HepG2 (cell line): ENCODE data around the gene SLC38A3. TPM values are rescaled to one million over a fixed set of nuclear protein-coding genes. Genes with fewer than 3 reads are reported as not detected.

Experiments used
- BHLHE40 ChIP-seq: IDR thresholded peaks from 2 replicates; pipeline ENCODE4 v1.6.1; 2011; ENCODE audit warnings: low read length, improper control_type of control experiment
- FOXK1 ChIP-seq: sonication (generic); formaldehyde crosslinking; IDR thresholded peaks from 2 replicates; pipeline ENCODE4 v1.4.0; 2020; ENCODE audit warnings: low read depth, missing genetic modification reagents, borderline replicate concordance
- MAZ ChIP-seq, 2 experiments: sonication (generic) in 1 of 2; formaldehyde crosslinking in 1 of 2; IDR thresholded peaks; 2 replicates each; pipeline versions ENCODE4 v1.5.0 to v1.6.1; 2012 to 2020; ENCODE audit warnings: low read depth in 2 of 2, mild to moderate bottlenecking in 2 of 2, borderline replicate concordance in 1 of 2, improper control_type of control experiment in 1 of 2, low read length in 1 of 2, missing genetic modification reagents in 1 of 2, moderate library complexity in 1 of 2
- NCOA2 ChIP-seq: sonication (generic); formaldehyde crosslinking; IDR thresholded peaks from 2 replicates; pipeline ENCODE4 v1.8.0; 2022; ENCODE audit warnings: inconsistent platforms
- NCOR1 ChIP-seq: fragments of 200-600 bp; sonication (generic); IDR thresholded peaks from 2 replicates; pipeline ENCODE4 v1.7.0; 2017; ENCODE audit warnings: antibody characterized with exemption, low read length, borderline replicate concordance
- RXRB ChIP-seq: IDR thresholded peaks from 2 replicates; pipeline ENCODE4 v1.6.1; 2016; ENCODE audit warnings: borderline replicate concordance, missing genetic modification reagents, missing compliant biosample characterization
- ZNF382 ChIP-seq: sonication (generic); formaldehyde crosslinking; IDR thresholded peaks from 2 replicates; pipeline ENCODE4 v1.5.0; 2020; ENCODE audit warnings: missing genetic modification reagents, mild to moderate bottlenecking, borderline replicate concordance
- ZNF569 ChIP-seq: sonication (generic); formaldehyde crosslinking; IDR thresholded peaks from 2 replicates; pipeline ENCODE4 v1.5.0; 2020; ENCODE audit warnings: mild to moderate bottlenecking, missing genetic modification reagents, moderate library complexity, borderline replicate concordance
- ZNF672 ChIP-seq: sonication (generic); formaldehyde crosslinking; IDR thresholded peaks from 2 replicates; pipeline ENCODE4 v1.8.1; 2022; ENCODE audit warnings: missing genetic modification reagents
- ZSCAN31 ChIP-seq: sonication (generic); formaldehyde crosslinking; IDR thresholded peaks from 2 replicates; pipeline ENCODE4 v1.5.0; 2020; ENCODE audit warnings: low read depth, mild to moderate bottlenecking, missing genetic modification reagents
- polyA plus RNA-seq, 8 experiments: library from polyadenylated mRNA; depleted of rRNA in 3 of 8; stranded (reverse) in 7 of 8; unstranded in 1 of 8; fragments of >200 nt; fragmentation: Illumina TruSeq in 4 of 8; extraction: Trizol in 4 of 8; gene quantifications; 2 replicates each; pipeline versions ENCODE4 v1.2.1 to v1.2.3, GENCODE V29; 2011 to 2016; ENCODE audit warnings: low read depth in 4 of 8, missing spikeins in 1 of 8, mixed read lengths in 1 of 8; ENCODE audit not compliant: insufficient read depth in 1 of 8
- total RNA-seq, 5 experiments: library from RNA; depleted of rRNA; stranded (reverse); fragments of >200 nt; fragmentation: Illumina TruSeq; extraction: Trizol; gene quantifications; 2 replicates each; pipeline ENCODE4 v1.2.3, GENCODE V29; 2016; ENCODE audit warnings: low read depth in 1 of 5
- TF ChIP-seq, protein P1 (sequence below): sonication (generic); formaldehyde crosslinking; IDR thresholded peaks from 2 replicates; pipeline ENCODE4 v1.4.0; 2020; ENCODE audit warnings: mild to moderate bottlenecking, missing genetic modification reagents
- TF ChIP-seq, protein P2 (sequence below): sonication (generic); formaldehyde crosslinking; IDR thresholded peaks from 2 replicates; pipeline ENCODE4 v1.5.0; 2020; ENCODE audit warnings: mild to moderate bottlenecking, missing genetic modification reagents
- TF ChIP-seq, protein P3 (sequence below): sonication (generic); formaldehyde crosslinking; IDR thresholded peaks from 2 replicates; pipeline ENCODE4 v1.5.1; 2020; ENCODE audit warnings: mild to moderate bottlenecking, missing genetic modification reagents
- TF ChIP-seq, protein P4 (sequence below): sonication (generic); formaldehyde crosslinking; IDR thresholded peaks from 2 replicates; pipeline ENCODE4 v1.5.0; 2020; ENCODE audit warnings: missing genetic modification reagents
- TF ChIP-seq, protein P5 (sequence below): sonication (generic); formaldehyde crosslinking; IDR thresholded peaks from 2 replicates; pipeline ENCODE4 v1.4.0; 2020; ENCODE audit warnings: mild to moderate bottlenecking, low read depth, missing genetic modification reagents
- TF ChIP-seq, protein P6 (sequence below): sonication (generic); formaldehyde crosslinking; IDR thresholded peaks from 2 replicates; pipeline ENCODE4 v1.4.0; 2020; ENCODE audit warnings: missing genetic modification reagents, borderline replicate concordance

SLC38A3 gene
- total and polyA plus RNA-seq, 2 of the 13 experiments (the other 11 are each of a cell fraction or from before 2014, with no cell fraction given) = 29.8 to 164 TPM

DNA sequence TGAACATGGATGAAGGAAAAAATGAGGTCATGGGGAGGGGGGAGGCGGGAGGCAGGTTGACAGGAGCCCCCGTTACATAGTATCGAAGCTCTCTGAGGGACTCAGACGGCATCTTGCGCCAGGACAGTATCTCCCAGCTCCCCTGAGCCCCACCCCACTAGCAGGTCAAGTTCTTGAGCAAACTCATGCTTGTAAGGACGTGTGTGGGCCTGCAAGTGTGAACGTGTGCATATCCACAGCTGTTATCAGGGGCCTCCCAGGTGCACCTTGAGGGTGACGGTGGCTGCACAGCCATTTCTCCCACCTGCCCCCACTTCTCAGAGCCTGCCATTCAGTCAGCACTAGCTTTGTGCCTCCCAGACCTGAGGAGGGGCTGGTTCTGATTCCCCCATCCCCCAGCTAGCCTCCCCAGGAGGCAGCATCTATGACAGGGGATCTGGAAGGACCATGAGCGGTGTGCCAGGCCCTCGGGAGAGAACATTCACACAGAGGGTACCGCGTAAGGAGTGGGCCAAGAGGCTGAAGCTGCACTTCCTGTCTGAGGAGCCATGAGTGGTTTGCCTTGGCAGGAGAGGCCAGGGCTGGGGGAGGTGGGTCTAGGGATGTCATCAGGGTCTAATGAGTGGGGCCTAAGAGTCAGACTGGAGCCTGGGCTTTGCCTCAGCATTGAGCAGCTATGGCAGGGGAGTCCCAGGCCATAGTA lies 47.1 kb upstream of the SLC38A3 start (continued):
- TF ChIP-seq FOXK1 (CRISPR knock-in tag) (no peak), MAZ (IDR thresholded peaks at IDR 0.05; ENCODE audit: borderline replicate concordance, low read depth, low read length) (no peak), MAZ (CRISPR knock-in tag; IDR thresholded peaks at IDR 0.05; ENCODE audit: low read depth) (no peak), ZNF569 (CRISPR knock-in tag) (no peak), ZSCAN31 (no peak), BHLHE40 (no peak), NCOA2 (CRISPR knock-in tag) (no peak), NCOR1 (no peak), ZNF382 (CRISPR knock-in tag) (no peak), RXRB (CRISPR knock-in tag) (no peak), ZNF672 (no peak)
- TF ChIP-seq, protein P1, sequence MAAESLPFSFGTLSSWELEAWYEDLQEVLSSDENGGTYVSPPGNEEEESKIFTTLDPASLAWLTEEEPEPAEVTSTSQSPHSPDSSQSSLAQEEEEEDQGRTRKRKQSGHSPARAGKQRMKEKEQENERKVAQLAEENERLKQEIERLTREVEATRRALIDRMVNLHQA (CRISPR knock-in tag) = no peak
- TF ChIP-seq, protein P2, sequence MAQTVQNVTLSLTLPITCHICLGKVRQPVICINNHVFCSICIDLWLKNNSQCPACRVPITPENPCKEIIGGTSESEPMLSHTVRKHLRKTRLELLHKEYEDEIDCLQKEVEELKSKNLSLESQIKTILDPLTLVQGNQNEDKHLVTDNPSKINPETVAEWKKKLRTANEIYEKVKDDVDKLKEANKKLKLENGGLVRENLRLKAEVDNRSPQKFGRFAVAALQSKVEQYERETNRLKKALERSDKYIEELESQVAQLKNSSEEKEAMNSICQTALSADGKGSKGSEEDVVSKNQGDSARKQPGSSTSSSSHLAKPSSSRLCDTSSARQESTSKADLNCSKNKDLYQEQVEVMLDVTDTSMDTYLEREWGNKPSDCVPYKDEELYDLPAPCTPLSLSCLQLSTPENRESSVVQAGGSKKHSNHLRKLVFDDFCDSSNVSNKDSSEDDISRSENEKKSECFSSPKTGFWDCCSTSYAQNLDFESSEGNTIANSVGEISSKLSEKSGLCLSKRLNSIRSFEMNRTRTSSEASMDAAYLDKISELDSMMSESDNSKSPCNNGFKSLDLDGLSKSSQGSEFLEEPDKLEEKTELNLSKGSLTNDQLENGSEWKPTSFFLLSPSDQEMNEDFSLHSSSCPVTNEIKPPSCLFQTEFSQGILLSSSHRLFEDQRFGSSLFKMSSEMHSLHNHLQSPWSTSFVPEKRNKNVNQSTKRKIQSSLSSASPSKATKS (CRISPR knock-in tag) = no peak
- TF ChIP-seq, protein P3, sequence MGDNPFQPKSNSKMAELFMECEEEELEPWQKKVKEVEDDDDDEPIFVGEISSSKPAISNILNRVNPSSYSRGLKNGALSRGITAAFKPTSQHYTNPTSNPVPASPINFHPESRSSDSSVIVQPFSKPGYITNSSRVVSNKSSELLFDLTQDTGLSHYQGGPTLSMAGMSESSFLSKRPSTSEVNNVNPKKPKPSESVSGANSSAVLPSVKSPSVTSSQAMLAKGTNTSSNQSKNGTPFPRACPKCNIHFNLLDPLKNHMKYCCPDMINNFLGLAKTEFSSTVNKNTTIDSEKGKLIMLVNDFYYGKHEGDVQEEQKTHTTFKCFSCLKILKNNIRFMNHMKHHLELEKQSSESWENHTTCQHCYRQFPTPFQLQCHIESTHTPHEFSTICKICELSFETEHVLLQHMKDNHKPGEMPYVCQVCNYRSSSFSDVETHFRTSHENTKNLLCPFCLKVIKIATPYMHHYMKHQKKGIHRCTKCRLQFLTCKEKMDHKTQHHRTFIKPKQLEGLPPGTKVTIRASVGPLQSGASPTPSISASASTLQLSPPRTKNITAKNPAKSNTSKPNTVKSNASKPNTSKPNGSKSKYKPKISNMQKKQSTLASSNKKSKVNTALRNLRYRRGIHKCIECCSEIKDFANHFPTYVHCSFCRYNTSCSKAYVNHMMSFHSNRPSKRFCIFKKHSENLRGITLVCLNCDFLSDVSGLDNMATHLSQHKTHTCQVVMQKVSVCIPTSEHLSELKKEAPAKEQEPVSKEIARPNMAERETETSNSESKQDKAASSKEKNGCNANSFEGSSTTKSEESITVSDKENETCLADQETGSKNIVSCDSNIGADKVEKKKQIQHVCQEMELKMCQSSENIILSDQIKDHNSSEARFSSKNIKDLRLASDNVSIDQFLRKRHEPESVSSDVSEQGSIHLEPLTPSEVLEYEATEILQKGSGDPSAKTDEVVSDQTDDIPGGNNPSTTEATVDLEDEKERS (CRISPR knock-in tag) = no peak
- TF ChIP-seq, protein P4, sequence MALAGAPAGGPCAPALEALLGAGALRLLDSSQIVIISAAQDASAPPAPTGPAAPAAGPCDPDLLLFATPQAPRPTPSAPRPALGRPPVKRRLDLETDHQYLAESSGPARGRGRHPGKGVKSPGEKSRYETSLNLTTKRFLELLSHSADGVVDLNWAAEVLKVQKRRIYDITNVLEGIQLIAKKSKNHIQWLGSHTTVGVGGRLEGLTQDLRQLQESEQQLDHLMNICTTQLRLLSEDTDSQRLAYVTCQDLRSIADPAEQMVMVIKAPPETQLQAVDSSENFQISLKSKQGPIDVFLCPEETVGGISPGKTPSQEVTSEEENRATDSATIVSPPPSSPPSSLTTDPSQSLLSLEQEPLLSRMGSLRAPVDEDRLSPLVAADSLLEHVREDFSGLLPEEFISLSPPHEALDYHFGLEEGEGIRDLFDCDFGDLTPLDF (CRISPR knock-in tag) = no peak
- TF ChIP-seq, protein P5, sequence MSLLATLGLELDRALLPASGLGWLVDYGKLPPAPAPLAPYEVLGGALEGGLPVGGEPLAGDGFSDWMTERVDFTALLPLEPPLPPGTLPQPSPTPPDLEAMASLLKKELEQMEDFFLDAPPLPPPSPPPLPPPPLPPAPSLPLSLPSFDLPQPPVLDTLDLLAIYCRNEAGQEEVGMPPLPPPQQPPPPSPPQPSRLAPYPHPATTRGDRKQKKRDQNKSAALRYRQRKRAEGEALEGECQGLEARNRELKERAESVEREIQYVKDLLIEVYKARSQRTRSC (CRISPR knock-in tag) = no peak
- TF ChIP-seq, protein P6, sequence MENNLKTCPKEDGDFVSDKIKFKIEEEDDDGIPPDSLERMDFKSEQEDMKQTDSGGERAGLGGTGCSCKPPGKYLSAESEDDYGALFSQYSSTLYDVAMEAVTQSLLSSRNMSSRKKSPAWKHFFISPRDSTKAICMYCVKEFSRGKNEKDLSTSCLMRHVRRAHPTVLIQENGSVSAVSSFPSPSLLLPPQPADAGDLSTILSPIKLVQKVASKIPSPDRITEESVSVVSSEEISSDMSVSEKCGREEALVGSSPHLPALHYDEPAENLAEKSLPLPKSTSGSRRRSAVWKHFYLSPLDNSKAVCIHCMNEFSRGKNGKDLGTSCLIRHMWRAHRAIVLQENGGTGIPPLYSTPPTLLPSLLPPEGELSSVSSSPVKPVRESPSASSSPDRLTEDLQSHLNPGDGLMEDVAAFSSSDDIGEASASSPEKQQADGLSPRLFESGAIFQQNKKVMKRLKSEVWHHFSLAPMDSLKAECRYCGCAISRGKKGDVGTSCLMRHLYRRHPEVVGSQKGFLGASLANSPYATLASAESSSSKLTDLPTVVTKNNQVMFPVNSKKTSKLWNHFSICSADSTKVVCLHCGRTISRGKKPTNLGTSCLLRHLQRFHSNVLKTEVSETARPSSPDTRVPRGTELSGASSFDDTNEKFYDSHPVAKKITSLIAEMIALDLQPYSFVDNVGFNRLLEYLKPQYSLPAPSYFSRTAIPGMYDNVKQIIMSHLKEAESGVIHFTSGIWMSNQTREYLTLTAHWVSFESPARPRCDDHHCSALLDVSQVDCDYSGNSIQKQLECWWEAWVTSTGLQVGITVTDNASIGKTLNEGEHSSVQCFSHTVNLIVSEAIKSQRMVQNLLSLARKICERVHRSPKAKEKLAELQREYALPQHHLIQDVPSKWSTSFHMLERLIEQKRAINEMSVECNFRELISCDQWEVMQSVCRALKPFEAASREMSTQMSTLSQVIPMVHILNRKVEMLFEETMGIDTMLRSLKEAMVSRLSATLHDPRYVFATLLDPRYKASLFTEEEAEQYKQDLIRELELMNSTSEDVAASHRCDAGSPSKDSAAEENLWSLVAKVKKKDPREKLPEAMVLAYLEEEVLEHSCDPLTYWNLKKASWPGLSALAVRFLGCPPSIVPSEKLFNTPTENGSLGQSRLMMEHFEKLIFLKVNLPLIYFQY (CRISPR knock-in tag) = no peak
